CD4-positive, alpha-beta T cell treated with Interleukin-6 for 4 hours (primary cell): ENCODE results near the gene ZKSCAN4.
A peak's percentile ranks its signal among the peaks of the same experiment; 100 is the strongest.

Experiments used
- DNase-seq: peaks from one replicate; pipeline ENCODE4 v3.0.0-alpha.2; 2020; ENCODE audit warnings: mixed read lengths

The ZKSCAN4 gene

GRCh38 chr6:28248916-28249315 is 3.2 kb downstream of the ZKSCAN4 start:
- no peak for DNase-seq

DNA sequence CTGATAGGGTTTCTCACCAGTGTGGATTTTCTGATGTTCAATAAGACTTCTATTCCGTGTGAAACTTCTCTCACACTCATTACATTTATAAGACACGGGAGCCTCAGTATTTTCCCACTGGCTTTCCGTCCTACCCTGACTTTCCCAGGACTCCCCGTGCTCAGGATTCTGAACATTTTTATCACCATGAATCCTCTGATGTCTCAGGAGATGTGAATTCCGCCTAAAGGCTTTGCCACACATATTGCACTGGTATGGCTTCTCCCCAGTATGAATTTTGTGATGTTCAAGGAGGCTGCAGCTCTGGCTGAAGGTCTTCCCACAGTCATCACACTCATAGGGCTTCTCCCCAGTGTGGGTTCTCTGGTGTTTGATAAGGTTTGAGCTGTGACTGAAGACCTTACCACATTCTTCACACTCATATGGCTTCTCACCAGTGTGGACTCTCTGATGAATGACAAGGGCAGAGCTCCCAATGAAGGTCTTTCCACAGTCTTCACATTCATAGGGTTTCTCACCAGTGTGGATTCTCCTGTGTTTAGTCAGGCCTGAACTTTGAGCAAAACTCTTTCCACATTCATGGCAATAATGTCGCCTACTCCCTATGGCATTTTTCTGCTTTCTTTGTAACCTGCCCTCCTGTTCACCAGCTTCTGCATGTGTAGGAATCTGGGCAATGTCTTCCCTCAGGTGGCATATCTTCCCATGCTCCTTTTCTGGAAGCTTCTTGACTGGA is 6.7 kb downstream of the ZKSCAN4 start:
- no peak for DNase-seq

DNA sequence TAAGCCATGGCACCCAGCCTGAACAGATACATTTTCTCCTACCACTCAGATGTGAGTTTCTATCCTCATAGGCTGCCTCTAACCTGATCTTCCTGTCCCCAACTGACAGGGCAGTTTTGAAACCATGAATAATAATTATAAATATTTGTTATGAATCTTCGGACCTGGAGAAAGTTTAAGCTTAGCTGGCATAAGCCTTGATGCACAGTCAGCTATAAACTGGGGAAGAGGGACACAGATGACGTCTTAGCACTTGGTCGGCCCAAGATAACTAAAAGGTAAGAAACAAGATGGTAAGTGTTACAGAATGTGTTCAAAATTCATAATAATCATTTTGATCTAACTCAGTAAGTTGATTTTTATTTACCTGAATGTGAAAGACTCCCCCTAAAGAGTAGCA is 8.1 kb downstream of the ZKSCAN4 start:
- no peak for DNase-seq

DNA sequence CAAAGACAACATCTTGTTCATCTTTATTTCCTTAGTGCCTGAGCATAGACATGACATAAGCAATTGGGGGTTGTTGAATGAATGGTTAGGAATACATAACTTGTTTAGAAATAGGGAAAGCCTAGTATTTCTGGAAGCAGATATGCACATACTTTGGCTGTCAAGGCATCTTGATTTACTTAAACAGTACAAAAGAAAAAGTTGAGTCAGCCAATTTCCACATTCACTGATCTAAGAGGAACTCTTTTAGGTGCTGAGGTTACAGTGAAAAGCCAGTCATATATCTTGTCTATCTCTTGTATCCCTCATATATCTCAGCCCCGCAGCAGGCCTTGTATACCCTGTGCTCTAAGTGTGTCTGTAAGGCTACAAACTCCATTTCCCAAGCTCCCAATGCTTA is 11.6 kb downstream of the ZKSCAN4 start:
- no peak for DNase-seq

GRCh38 chr6:28239636-28240035 is 12.4 kb downstream of the ZKSCAN4 start:
- no peak for DNase-seq

GRCh38 chr6:28235912-28236452 is 16.1 kb downstream of the ZKSCAN4 start:
- no peak for DNase-seq

DNA sequence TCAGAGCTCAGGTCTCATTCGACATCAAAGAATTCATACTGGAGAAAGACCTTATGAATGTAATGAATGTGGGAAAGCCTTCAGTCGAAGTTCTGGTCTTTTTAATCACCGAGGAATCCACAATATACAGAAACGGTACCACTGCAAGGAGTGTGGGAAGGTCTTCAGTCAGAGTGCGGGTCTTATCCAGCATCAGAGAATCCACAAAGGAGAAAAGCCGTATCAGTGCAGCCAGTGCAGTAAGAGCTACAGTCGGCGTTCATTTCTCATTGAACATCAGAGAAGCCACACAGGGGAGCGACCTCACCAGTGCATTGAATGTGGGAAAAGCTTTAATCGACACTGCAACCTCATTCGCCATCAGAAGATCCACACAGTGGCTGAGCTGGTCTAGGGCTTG is 19.3 kb downstream of the ZKSCAN4 start:
- no peak for DNase-seq

GRCh38 chr6:28226460-28226859 is 25.6 kb downstream of the ZKSCAN4 start:
- no peak for DNase-seq

DNA sequence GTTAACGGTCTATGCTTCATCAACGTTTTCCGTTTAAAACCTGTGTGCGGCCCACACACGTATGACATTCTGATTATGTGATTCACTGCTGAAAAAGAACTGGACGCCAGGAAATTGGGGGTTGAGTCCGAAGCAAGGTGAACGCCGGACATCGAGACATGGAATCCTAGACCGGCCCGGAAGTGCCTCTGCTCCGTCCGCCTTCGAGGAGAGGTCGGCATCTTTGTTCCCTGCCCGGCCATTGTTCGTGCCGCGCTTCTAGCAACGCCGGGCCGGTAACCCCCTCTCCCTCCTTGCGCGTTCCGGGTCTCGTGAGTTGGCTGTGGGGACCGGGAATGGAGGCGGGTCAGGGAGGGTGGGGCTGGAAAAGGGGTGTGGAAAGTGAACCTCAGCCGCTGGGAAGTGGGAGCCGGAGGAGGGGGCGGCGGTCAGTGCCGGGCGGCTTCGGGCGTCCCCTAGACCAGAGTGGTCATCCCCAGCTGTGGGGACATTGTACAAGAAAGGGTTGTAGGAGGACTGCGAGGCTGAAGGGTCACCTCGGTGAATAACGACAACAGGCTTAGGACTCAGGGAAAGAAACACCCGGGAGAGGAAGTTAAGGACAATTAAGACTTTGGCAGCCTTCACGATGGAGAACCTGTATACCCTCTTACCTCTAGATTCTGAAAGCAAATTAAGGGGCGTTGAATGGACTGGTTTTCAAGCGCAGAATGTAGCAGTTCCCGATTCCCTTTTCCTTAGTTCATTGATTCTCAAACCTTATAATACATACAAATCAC is 26.8 kb downstream of the ZKSCAN4 start, which contains the start of gene ZSCAN9:
Gene ZSCAN9, plus strand, starts transcription at position 220 of the 779 bp plus-strand sequence. CDS start 1,810 bp downstream, outside the sequence.
- peak; percentile 39 for DNase-seq

- no peak for DNase-seq
Observed at GRCh38 chr6:28224131-28225055, 27.7 kb downstream of the ZKSCAN4 start.

GRCh38 chr6:28220257-28221133 is 31.6 kb downstream of the ZKSCAN4 start:
- DNase-seq = no peak

DNA sequence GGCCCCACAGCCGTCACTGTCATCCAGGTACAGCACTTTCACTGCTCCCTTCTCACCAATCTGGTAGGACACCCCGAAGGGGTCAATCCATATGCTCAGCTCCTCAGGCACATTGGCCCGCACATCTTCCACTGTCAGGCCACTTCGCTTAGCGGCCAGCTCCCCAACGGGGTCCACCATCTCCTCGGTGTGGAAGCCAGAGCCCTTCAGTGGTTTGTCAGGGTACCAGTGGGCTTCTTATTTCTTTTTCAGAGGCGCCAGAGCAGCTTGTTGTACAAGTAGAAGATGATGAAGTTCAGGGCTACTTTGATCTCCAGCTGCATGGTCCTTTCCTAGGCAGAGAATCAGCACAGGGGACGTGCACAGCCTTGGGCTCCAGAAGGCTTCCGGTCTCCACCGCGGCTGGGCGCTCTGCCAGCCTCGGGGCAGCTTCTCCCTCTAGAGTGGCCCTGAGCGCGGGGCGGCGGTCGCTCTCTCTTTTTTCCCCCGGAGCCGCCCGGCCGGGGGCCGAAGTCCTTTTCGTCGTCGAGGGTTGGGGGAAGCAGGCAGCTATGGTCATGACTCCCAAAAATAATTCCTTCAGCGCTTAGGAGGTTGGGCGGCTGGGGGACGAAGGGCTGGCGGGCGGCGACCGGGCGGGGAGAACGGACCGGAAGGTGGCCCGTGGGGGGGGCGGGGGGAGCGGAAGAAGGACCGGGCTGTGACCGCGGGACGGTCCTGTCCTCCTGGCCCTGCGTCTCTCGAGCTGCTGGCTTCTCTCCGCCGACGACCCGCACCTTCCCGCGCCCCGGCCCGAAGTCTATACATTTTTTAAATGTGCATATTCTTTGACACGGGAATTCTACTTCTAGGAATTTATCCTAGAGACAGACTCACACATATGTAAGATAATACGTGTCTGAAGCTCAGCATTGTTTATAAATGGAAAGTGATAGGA is 33.5 kb downstream of the ZKSCAN4 start:
- DNase-seq = peak; percentile 32

- DNase-seq = no peak
Observed at GRCh38 chr6:28217890-28218289, 34.2 kb downstream of the ZKSCAN4 start.

DNA sequence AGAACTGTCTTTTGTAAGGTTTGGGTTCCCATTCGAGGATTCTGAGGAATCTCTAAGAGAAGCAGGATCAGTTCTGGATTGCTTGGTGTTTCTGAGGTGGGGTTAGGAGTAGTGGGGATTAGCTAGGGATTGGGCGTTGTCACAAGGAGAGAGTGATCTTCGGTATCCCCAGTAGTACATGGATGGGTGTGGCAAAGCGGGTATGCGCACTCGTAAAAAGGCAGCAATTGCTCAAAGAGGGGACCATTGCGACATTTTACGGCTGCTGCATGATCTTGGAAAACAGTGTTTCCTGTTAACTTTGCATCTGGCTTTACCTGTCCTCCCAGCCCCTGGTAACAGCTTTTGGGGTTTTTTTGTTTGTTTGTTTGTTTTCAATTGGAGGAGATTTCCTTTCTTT is 36.6 kb downstream of the ZKSCAN4 start:
- DNase-seq = no peak

GRCh38 chr6:28213213-28213523 is 38.9 kb downstream of the ZKSCAN4 start:
- no peak for DNase-seq

GRCh38 chr6:28212510-28213212 is 39.4 kb downstream of the ZKSCAN4 start:
- no peak for DNase-seq

GRCh38 chr6:28211840-28212509 is 40.1 kb downstream of the ZKSCAN4 start:
- no peak for DNase-seq

DNA sequence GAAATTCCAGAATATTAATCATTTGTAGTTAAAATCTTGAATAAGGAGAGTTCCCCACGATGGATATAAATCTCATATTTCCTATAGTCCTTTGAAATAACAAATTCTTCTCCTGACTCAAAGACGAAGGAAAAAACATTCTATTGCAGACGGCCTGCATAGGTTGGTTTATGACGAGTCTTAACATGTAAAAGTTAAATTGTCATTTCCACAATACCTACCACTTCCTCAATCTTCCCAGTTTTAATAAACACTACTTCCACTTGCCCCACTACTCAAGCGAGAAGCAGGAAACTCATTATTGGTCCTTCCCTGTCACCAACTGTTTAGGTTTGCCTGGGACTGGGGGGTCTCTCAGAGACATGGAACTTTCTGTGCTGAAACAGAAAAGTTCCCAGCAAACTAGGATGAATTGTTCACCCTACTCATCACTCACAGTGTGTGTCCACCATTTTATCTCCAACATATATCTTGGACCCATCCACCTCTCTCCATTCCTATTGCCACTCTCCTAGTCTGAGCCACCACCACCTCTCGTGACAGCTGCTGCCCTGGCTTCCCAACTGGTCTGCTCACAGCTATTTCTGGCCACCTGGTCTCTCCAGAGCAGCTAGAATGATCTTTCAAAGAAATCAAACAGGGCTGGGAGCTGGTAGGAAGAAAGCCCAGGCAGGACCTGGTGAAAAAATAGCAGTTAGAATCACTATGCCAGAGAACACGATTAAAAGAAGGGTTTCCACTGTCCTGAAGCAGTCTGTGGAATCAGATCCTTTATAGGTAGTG is 42.1 kb downstream of the ZKSCAN4 start:
- no peak for DNase-seq
